HG03565 (cell line): ENCODE results near the gene CCDC30.

Source experiments
- ATAC-seq: cut with Tn5 transposase; IDR thresholded peaks from one replicate; pipeline ENCODE4 v1.9.1; 2021; ENCODE audit warnings: mild to moderate bottlenecking, moderate library complexity; ENCODE audit not compliant: unreplicated experiment

The CCDC30 gene

GRCh38 chr1:42462828-42463763 lies at the start of gene CCDC30:
Gene CCDC30, plus strand, starts transcription at chr1:42463286. Its CDS starts 17,266 bp downstream, at chr1:42480552.
- peak; percentile 97 for ATAC-seq

DNA sequence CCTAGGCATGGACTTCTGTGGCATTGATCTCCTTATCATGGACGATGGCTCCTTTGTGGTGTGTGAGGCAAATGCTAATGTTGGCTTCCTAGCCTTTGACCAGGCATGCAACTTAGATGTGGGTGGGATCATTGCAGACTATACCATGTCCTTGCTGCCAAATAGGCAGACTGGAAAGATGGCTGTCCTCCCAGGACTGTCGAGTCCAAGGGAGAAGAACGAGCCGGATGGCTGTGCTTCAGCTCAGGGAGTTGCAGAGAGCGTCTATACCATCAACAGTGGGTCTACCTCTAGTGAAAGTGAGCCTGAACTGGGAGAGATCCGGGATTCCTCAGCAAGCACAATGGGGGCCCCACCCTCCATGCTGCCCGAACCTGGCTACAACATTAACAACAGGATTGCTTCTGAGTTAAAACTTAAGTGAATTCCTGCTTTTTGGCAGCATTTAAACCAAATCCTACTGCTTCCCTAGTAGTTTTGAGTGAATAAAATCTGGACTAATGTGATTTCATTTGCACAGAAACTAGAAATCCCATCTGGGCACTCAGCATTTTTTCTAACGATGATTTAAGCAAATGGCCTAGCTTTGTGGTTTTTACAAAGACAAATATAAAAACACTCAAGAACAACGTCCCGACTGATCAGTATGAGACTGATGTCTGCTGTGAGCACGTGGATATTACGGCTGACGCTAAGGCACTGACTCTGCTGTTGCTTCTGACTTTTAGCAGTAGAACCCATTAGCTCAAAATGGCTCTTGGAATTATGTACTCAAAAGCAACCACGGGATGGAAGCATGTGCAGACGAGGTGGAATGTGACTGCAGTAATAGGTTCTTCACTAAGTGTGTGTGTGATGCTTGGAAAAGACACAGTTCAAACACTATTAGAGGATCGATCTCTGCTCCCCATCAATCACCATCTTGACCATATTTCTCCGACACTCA lies 48.3 kb upstream of the CCDC30 start:
- ATAC-seq, result no peak

GRCh38 chr1:42417166-42417565 lies 45.9 kb upstream of the CCDC30 start:
- no peak for ATAC-seq

DNA sequence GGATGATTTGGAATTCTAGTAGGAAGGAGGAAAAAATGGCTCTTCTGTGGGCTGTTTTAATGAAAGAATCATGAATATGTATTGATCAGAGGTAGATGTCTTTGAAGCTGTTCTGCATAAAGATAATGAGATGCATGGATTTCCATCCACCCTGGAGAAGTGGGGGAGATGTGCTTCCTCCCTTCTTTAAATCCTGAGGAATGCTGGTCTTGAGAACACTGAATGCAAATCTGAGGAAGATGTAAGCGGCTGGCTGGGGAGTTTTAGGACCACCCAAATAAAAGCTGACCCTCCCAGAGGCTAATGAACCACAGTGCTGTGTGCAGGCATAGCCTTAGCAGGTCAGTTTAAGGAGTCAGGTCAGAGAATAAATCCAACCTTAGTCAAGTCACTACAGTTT lies 44.6 kb upstream of the CCDC30 start:
- no peak for ATAC-seq

DNA sequence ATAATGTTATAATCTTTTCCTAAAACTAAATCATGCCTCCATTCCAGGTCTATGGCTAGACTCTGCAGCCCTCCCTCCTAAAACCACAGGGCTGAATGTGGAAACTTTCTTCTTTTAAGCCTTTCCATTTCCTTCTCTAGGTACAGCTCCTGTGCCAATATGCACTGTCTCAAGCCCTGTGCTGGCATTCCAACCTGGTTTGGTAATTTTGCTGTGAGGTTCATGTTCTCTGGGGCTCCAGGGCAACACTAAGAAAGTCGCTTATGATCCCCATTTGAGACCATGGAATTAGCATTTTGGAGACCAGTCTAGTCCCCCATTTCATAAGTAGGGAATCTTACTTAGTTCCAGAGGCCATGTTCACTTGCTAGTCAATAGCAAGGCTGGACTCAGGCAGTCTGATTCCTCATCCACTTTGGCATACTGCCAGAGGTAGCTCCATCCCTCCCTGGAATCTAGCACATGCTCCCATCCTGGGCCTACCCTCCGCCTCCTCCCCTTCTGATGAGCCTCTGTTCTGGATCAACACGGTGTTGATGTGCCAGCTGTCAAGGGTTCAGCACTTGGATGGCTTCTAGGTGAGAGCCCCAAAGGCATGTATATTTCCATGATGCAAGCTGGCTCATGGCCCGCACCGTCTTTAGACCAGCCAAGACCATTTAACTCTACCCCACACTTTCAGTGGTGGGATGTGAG lies 43.8 kb upstream of the CCDC30 start:
- no peak for ATAC-seq

DNA sequence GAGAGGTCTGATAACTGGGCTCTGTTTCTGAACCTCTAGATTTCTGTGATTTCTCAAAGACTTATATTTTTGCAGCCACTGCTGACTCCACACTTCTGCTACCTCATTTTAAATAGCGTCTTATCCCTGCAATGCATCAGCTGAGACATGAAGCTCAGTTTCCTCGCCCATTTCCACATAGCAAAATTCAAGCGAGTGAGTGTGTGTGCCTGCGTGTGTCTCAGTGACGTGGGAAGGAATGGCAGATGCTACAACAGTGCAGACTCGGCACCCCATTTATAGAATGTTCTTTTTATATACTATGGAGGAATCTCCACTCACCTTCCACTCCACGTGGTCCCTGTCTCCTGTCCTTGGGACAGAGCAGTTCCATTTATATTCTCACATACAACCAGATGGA lies 43.0 kb upstream of the CCDC30 start:
- ATAC-seq, result no peak

GRCh38 chr1:42420911-42421585 lies 42.0 kb upstream of the CCDC30 start:
- ATAC-seq, result no peak

DNA sequence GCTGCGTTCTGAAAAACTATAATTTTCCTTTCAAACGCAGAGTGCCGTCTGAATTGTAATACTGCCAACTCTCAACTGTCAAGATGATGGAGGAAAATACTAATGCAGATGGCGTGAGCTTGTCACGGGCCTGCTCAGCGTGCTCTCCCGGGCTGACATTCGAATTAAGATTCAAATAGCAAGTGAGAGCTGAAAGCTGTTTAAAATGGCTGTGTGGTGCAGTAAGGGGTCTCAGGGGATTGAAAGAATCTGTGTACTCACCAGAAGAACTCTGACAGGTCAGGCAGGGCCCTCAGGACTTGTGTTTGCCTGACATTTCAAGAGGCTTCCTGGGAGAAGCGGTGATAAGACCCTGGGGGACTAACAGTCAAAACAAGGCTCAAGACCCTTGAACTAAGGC lies 40.3 kb upstream of the CCDC30 start:
- ATAC-seq, result no peak

- ATAC-seq, result no peak
Observed at GRCh38 chr1:42423681-42424080, 39.4 kb upstream of the CCDC30 start.

GRCh38 chr1:42424201-42424600 lies 38.9 kb upstream of the CCDC30 start:
- ATAC-seq, result no peak

- ATAC-seq, result no peak
Observed at GRCh38 chr1:42427240-42427639, 35.8 kb upstream of the CCDC30 start.

GRCh38 chr1:42429603-42430002 lies 33.5 kb upstream of the CCDC30 start:
- no peak for ATAC-seq

GRCh38 chr1:42430286-42431135 lies 32.6 kb upstream of the CCDC30 start:
- ATAC-seq, result no peak

DNA sequence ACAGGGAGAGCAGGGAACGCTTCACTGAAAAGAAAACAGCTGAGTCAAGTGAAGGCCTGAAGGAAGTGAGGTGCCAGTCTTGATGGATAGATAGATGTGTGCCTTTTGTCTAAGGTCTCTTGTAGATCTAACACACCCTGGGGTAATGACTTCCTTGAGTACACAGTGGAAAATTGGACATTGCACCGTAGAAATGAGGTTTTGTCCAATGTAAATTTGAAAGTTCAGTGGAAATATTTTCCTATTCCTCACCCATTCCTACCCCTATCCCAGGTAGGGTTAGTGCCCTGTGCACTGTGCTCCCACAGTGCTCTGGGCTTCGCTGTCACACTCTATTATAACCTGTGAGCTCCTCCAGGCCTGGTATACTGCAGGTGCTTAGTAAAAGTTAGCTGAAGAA lies 31.6 kb upstream of the CCDC30 start:
- no peak for ATAC-seq

DNA sequence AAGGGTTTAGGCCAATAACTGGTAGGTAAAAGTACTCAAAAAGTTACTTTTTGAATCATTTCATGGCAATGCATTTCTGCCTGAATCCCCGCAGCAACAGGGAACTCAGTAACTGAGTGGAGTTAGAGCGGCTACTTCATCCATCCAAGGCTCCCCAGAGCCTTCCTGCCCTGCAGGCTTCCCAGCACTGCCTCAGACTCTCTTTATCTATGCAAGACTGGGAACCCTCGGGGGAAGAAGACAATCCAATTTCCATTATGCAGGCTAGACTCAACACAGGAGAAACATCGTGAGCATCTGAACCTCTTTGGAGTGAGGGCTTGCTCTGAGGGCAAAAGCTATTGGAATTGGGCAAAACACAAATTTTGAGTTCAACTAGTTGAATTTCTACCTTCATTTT lies 30.4 kb upstream of the CCDC30 start:
- ATAC-seq, result no peak

DNA sequence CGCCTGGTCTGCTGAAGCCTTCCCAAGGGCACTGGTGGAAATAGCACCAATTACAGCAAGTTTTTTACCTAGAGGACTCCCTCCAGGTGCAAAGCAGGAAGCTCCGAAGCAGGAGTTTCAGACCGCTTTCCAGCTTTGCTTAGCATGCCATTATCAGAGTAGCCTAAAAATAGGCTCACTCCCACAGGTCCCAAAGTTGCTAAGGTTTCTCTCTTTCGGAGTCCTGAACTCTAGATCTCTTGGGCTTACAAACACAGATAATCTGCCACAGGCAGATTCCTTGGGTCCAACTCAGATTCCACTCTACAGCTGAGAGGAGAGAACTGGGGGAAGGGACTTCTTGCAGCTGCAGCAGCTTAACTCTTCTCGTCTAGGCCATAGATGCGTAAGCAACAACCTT lies 29.7 kb upstream of the CCDC30 start:
- ATAC-seq, result no peak

GRCh38 chr1:42434340-42434739 lies 28.7 kb upstream of the CCDC30 start:
- ATAC-seq, result no peak

- no peak for ATAC-seq
Observed at GRCh38 chr1:42439940-42440339, 23.1 kb upstream of the CCDC30 start.

- no peak for ATAC-seq
Observed at GRCh38 chr1:42442662-42443061, 20.4 kb upstream of the CCDC30 start.

- ATAC-seq, result no peak
Observed at GRCh38 chr1:42449256-42449655, 13.8 kb upstream of the CCDC30 start.
